IMR-90 (cell line): ENCODE measurements around the gene GALNT9. TPM values are rescaled to one million over a fixed set of nuclear protein-coding genes. Genes with fewer than 3 reads are reported as not detected.

Source experiments
- ATAC-seq: fragments of 200-7000 bp; cut with Tn5 transposase; 2 replicates; pipeline ENCODE4 v1.9.1; 2020; ENCODE audit warnings: low read depth, mild to moderate bottlenecking, moderate library complexity
- BruUV-seq: library from RNA; stranded (reverse); fragments of 400-500 nt; replicated peaks from 2 replicates; lab custom pipeline; 2021; lab: Mats Ljungman, UMichigan
- CTCF ChIA-PET: fragments of 300-600 bp; formaldehyde crosslinking; extraction: SDS; loops from one replicate; lab custom pipeline; 2021; ENCODE audit warnings: antibody characterized with exemption; lab: Yijun Ruan, JAX
- POLR2A ChIA-PET: fragments of 300-600 bp; sonication (Branson Sonifier 250); formaldehyde crosslinking; loops from one replicate; lab custom pipeline; 2022; ENCODE audit warnings: antibody characterized with exemption; ENCODE audit not compliant: unreplicated experiment; lab: Charles Lee
- DNase-seq: peaks from one replicate; pipeline ENCODE4 v3.0.0; 2013
- H2AFZ ChIP-seq: replicated peaks from 2 replicates; pipeline ENCODE3; 2013; ENCODE audit warnings: low read length, mild to moderate bottlenecking; ENCODE audit not compliant: poor library complexity
- H2AK5ac ChIP-seq: 2 replicates; pipeline ENCODE4 v1.6.1; 2013; ENCODE audit warnings: low read depth, low read length, inconsistent platforms
- H2AK9ac ChIP-seq: replicated peaks from 2 replicates; pipeline ENCODE3; 2013; ENCODE audit warnings: mild to moderate bottlenecking, low read depth, low read length, moderate library complexity; ENCODE audit not compliant: poor library complexity
- H2BK120ac ChIP-seq: 2 replicates; pipeline ENCODE4 v1.6.1; 2013; ENCODE audit warnings: low read depth, low read length, inconsistent platforms
- H2BK15ac ChIP-seq: 3 replicates; pipeline ENCODE4 v1.6.1; 2013; ENCODE audit warnings: low read depth, low read length, inconsistent platforms
- H2BK20ac ChIP-seq: 2 replicates; pipeline ENCODE4 v1.6.1; 2013; ENCODE audit warnings: low read depth, mild to moderate bottlenecking, inconsistent platforms, low read length, moderate library complexity
- H2BK5ac ChIP-seq: 2 replicates; pipeline ENCODE4 v1.6.1; 2013; ENCODE audit warnings: mild to moderate bottlenecking, low read depth, low read length, inconsistent platforms; ENCODE audit not compliant: poor library complexity, severe bottlenecking
- H3K14ac ChIP-seq: replicated peaks from 2 replicates; pipeline ENCODE4 v1.6.1; 2013; ENCODE audit warnings: low read depth, low read length, inconsistent platforms
- H3K18ac ChIP-seq: 2 replicates; pipeline ENCODE4 v1.6.1; 2013; ENCODE audit warnings: low read depth, low read length, control low read depth
- H3K23ac ChIP-seq: 2 replicates; pipeline ENCODE4 v1.6.1; 2013; ENCODE audit warnings: low read depth, low read length, inconsistent platforms
- H3K27ac ChIP-seq: 2 replicates; pipeline ENCODE4 v1.5.1; 2013; ENCODE audit warnings: mild to moderate bottlenecking, control low read depth, low read length; ENCODE audit not compliant: insufficient read depth
- H3K27me3 ChIP-seq: 2 replicates; pipeline ENCODE4 v1.6.1; 2013; ENCODE audit warnings: low read length; ENCODE audit not compliant: control insufficient read depth, insufficient read depth
- H3K36me3 ChIP-seq: 2 replicates; pipeline ENCODE4 v1.6.1; 2013; ENCODE audit warnings: low read length, mixed read lengths; ENCODE audit not compliant: control insufficient read depth, insufficient read depth
- H3K4ac ChIP-seq: 2 replicates; pipeline ENCODE4 v1.6.1; 2013; ENCODE audit warnings: low read depth, low read length, inconsistent platforms
- H3K4me1 ChIP-seq: 2 replicates; pipeline ENCODE4 v1.6.1; 2013; ENCODE audit warnings: low read length, mixed read lengths; ENCODE audit not compliant: control insufficient read depth, insufficient read depth
- H3K4me2 ChIP-seq: 2 replicates; pipeline ENCODE4 v1.6.1; 2013; ENCODE audit warnings: low read depth, mild to moderate bottlenecking, control low read depth, low read length, moderate library complexity
- H3K4me3 ChIP-seq: 2 replicates; pipeline ENCODE4 v1.5.1; 2013; ENCODE audit warnings: low read depth, mild to moderate bottlenecking, control low read depth, low read length, moderate library complexity; ENCODE audit not compliant: insufficient read depth
- H3K56ac ChIP-seq: 2 replicates; pipeline ENCODE4 v1.6.1; 2013; ENCODE audit warnings: low read length, inconsistent platforms; ENCODE audit not compliant: insufficient read depth; ENCODE audit errors: extremely low read depth
- H3K79me1 ChIP-seq, 2 experiments: 2 replicates each; pipeline ENCODE4 v1.6.1; 2013; ENCODE audit warnings: low read length in 2 of 2, inconsistent platforms in 1 of 2, low read depth in 1 of 2
- H3K9ac ChIP-seq: 2 replicates; pipeline ENCODE4 v1.6.1; 2013; ENCODE audit warnings: low read depth, low read length, control low read depth
- H3K9me1 ChIP-seq: 2 replicates; pipeline ENCODE4 v1.6.1; 2013; ENCODE audit warnings: low read length, inconsistent platforms; ENCODE audit not compliant: insufficient read depth
- H3K9me3 ChIP-seq: 2 replicates; pipeline ENCODE4 v1.6.1; 2013; ENCODE audit warnings: low read length; ENCODE audit not compliant: control insufficient read depth, insufficient read depth
- H4K20me1 ChIP-seq: 2 replicates; pipeline ENCODE4 v1.6.1; 2013; ENCODE audit warnings: low read length, inconsistent platforms; ENCODE audit not compliant: insufficient read depth
- H4K5ac ChIP-seq: 2 replicates; pipeline ENCODE4 v1.6.1; 2013; ENCODE audit warnings: mild to moderate bottlenecking, low read depth, low read length, control low read depth
- H4K8ac ChIP-seq, 2 experiments: 2 replicates each; pipeline ENCODE4 v1.6.1; 2013; ENCODE audit warnings: low read depth in 2 of 2, low read length in 2 of 2, control low read depth in 1 of 2, inconsistent platforms in 1 of 2
- H4K91ac ChIP-seq: 2 replicates; pipeline ENCODE4 v1.6.1; 2013; ENCODE audit warnings: low read depth, low read length, inconsistent platforms; ENCODE audit not compliant: insufficient read depth
- BHLHE40 ChIP-seq: fragments of 150-350 bp; IDR thresholded peaks from 2 replicates; pipeline ENCODE4 v1.6.1; 2016; ENCODE audit warnings: mild to moderate bottlenecking, low read depth, low read length
- CEBPB ChIP-seq: IDR thresholded peaks from 2 replicates; pipeline ENCODE4 v1.6.1; 2012; ENCODE audit warnings: low read depth, low read length, improper control_type of control experiment
- CHD1 ChIP-seq: IDR thresholded peaks from 2 replicates; pipeline ENCODE4 v1.6.1; 2012; ENCODE audit warnings: low read depth, low read length, improper control_type of control experiment
- ELK1 ChIP-seq: fragments of 150-350 bp; IDR thresholded peaks from 2 replicates; pipeline ENCODE4 v1.6.1; 2016; ENCODE audit warnings: low read depth, mild to moderate bottlenecking, low read length, moderate library complexity, borderline replicate concordance
- FOS ChIP-seq: fragments of 150-350 bp; IDR thresholded peaks from 2 replicates; pipeline ENCODE4 v1.6.1; 2016; ENCODE audit warnings: low read depth, low read length
- MAFK ChIP-seq: IDR thresholded peaks from 2 replicates; pipeline ENCODE4 v1.6.1; 2012; ENCODE audit warnings: low read depth, low read length, improper control_type of control experiment
- MAZ ChIP-seq: IDR thresholded peaks from 2 replicates; pipeline ENCODE4 v1.6.1; 2012; ENCODE audit warnings: low read depth, mild to moderate bottlenecking, low read length, improper control_type of control experiment, moderate library complexity, borderline replicate concordance
- MXI1 ChIP-seq: IDR thresholded peaks from 2 replicates; pipeline ENCODE4 v1.6.1; 2012; ENCODE audit warnings: low read depth, mild to moderate bottlenecking, low read length, moderate library complexity, borderline replicate concordance
- NFE2L2 ChIP-seq: fragments of 150-350 bp; IDR thresholded peaks from 2 replicates; pipeline ENCODE4 v1.6.1; 2016; ENCODE audit warnings: low read depth, mild to moderate bottlenecking, low read length
- POLR2A ChIP-seq: IDR thresholded peaks from 2 replicates; pipeline ENCODE4 v1.6.1; 2012; ENCODE audit warnings: mild to moderate bottlenecking, low read depth, low read length
- RAD21 ChIP-seq: IDR thresholded peaks from 2 replicates; pipeline ENCODE4 v1.6.1; 2012; ENCODE audit warnings: low read length, improper control_type of control experiment
- RCOR1 ChIP-seq: IDR thresholded peaks from 2 replicates; pipeline ENCODE4 v1.6.1; 2012; ENCODE audit warnings: mild to moderate bottlenecking, low read length, improper control_type of control experiment; ENCODE audit not compliant: insufficient replicate concordance
- RFX5 ChIP-seq: IDR thresholded peaks from 2 replicates; pipeline ENCODE4 v1.8.0; 2012; ENCODE audit warnings: low read depth, mild to moderate bottlenecking, low read length, moderate library complexity
- SMC3 ChIP-seq: fragments of 150-350 bp; IDR thresholded peaks from 2 replicates; pipeline ENCODE4 v1.6.1; 2016; ENCODE audit warnings: low read depth, mild to moderate bottlenecking, antibody characterized with exemption, low read length, moderate library complexity
- WGBS, 2 experiments: methylation state at CpG; one replicate each; pipeline versions ENCODE4 v1.1.5 to v1.1.7; 2013; ENCODE audit warnings: missing lambda C conversion rate in 2 of 2; ENCODE audit not compliant: insufficient read length in 1 of 2; ENCODE audit errors: extremely low coverage in 2 of 2; 5-methylcytosine and 5-hydroxymethylcytosine counted together
- dilution Hi-C: fragments of 300-500 bp; cut with HindIII; formaldehyde crosslinking; loops from one replicate; pipeline ENCODE4 v1.14.3; 2018; ENCODE audit warnings: low sequenced_read_pairs; ENCODE audit not compliant: unreplicated experiment
- in situ Hi-C: fragments of 300-500 bp; cut with MboI; formaldehyde crosslinking; loops from 3 replicates; pipeline ENCODE4 v1.14.3; 2019; ENCODE audit warnings: low sequenced_read_pairs, inconsistent platforms, mixed read lengths
- intact Hi-C: fragments of 100-400 bp; cut with micrococcal nuclease; formaldehyde crosslinking; loops from 2 replicates; pipeline ENCODE4 v1.10.0; 2022
- polyA plus RNA-seq, 3 experiments: library from polyadenylated mRNA; depleted of rRNA; stranded (reverse); fragments of >200 nt; gene quantifications; 2 replicates each; pipeline ENCODE4 v1.2.3, GENCODE V29; 2012; ENCODE audit warnings: low replicate concordance in 1 of 3
- total RNA-seq: library from RNA; depleted of rRNA; stranded (reverse); fragments of >200 nt; gene quantifications from 2 replicates; pipeline ENCODE4 v1.2.3, GENCODE V29; 2012
- TF ChIP-seq, protein P1 (sequence below): fragments of 150-350 bp; IDR thresholded peaks from 2 replicates; pipeline ENCODE4 v1.6.1; 2017; ENCODE audit warnings: mild to moderate bottlenecking, antibody characterized with exemption, low read length, low read depth
- TF ChIP-seq, protein P2 (sequence below): conservative IDR thresholded peaks from 2 replicates; pipeline ENCODE4 v1.5.1; 2012; ENCODE audit warnings: mild to moderate bottlenecking, low read depth, low read length, improper control_type of control experiment

Gene GALNT9
- total and polyA plus RNA-seq, 2 of the 4 experiments (the other 2 are of a cell fraction) = under 0.01 to 0.12 TPM

DNA sequence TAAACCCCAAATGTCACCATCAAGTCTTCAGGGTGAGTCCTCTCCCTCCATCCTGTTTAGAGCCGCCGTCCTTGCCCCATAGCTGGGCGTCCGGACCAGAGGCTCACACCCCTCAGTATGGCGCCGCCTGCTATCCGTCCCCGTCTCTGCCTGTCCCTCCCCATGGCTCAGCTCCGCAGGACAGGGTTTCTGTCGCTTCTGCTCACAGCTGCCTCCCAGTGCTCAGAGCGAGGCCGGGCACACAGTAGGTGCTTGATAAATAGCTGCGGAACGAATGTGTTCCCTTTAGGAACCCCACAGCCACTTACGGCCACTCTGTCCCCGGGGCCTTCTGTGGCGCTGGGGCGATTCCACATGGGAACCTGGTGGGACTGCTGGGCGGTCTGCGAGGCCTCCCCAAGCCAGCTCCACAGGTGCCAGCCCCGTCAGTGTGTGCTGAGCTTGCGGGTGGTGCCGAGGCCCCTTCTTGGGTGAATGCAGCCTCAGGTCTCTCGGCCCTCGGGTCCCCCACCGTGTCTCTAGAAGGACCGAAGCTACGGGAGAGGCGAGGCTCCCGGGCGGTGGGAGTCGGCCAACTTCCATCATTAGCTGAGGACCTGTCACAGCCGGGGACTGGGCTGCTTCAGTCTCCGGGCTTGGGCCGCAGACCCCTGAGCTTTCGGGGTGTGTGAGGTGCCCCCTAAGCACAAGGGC, 122.2 kb downstream of the GALNT9 start:
- Histone ChIP-seq H4K91ac (no peak overlapping the region), H3K23ac (no peak overlapping the region), H2BK5ac (no peak overlapping the region), H3K9me1 (no peaks in the 10 kb centered on the region), H3K14ac (no peak overlapping the region), H3K56ac (no peak overlapping the region), H3K4me1 (no peaks in the 10 kb centered on the region), H3K9ac (no peak overlapping the region), H3K79me1 (no peaks in the 10 kb centered on the region), H4K20me1 (no peaks in the 10 kb centered on the region), H3K4me3 (no peak overlapping the region), H3K27ac (no peak overlapping the region), H4K8ac (no peak overlapping the region), H3K36me3 (no peaks in the 10 kb centered on the region), H2BK120ac (no peak overlapping the region), H2BK20ac (no peak overlapping the region), H4K5ac (no peak overlapping the region), H2AK9ac (no peak overlapping the region), H3K18ac (no peak overlapping the region), H2BK15ac (no peak overlapping the region), H3K9me3 (peaks cover 6% of the 10 kb centered on the region; the same call in 1 of the 2 replicates), H3K27me3 (peaks cover 26% of the 10 kb centered on the region), H2AK5ac (no peak overlapping the region), H3K4ac (no peak overlapping the region), H3K4me2 (no peak overlapping the region), H2AFZ (peak overlapping the region; percentile 6)
- dilution Hi-C loops = no loop called here
- in situ Hi-C loops = no loop called here
- no peak for DNase-seq
- WGBS, 2 experiments = 89% methylated on average over 17 of the region's 36 CpGs; no CpG with 5 or more reads in 1 of the 2 experiments
- no TSS peak for BruUV-seq
- ChIA-PET POLR2A (no interaction called here), CTCF (no interaction called here)
- intact Hi-C loops = no loop called here
- TF ChIP-seq MXI1 = no peak
- no peak for TF ChIP-seq POLR2A
- TF ChIP-seq ELK1 = no peak
- no peak for TF ChIP-seq FOS
- no peak for TF ChIP-seq BHLHE40
- TF ChIP-seq NFE2L2 = no peak
- TF ChIP-seq, protein P1, sequence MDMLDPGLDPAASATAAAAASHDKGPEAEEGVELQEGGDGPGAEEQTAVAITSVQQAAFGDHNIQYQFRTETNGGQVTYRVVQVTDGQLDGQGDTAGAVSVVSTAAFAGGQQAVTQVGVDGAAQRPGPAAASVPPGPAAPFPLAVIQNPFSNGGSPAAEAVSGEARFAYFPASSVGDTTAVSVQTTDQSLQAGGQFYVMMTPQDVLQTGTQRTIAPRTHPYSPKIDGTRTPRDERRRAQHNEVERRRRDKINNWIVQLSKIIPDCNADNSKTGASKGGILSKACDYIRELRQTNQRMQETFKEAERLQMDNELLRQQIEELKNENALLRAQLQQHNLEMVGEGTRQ = no peak
- TF ChIP-seq MAZ = no peak
- no peak for TF ChIP-seq CEBPB
- TF ChIP-seq RCOR1 = no peak
- TF ChIP-seq MAFK = no peak
- TF ChIP-seq CHD1 = no peak
- no peak for TF ChIP-seq RFX5
- no peak for TF ChIP-seq RAD21
- TF ChIP-seq, protein P2, sequence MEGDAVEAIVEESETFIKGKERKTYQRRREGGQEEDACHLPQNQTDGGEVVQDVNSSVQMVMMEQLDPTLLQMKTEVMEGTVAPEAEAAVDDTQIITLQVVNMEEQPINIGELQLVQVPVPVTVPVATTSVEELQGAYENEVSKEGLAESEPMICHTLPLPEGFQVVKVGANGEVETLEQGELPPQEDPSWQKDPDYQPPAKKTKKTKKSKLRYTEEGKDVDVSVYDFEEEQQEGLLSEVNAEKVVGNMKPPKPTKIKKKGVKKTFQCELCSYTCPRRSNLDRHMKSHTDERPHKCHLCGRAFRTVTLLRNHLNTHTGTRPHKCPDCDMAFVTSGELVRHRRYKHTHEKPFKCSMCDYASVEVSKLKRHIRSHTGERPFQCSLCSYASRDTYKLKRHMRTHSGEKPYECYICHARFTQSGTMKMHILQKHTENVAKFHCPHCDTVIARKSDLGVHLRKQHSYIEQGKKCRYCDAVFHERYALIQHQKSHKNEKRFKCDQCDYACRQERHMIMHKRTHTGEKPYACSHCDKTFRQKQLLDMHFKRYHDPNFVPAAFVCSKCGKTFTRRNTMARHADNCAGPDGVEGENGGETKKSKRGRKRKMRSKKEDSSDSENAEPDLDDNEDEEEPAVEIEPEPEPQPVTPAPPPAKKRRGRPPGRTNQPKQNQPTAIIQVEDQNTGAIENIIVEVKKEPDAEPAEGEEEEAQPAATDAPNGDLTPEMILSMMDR = no peak
- no peak for TF ChIP-seq SMC3
- ATAC-seq = no peak
